Stimulated activated CD4-positive, alpha-beta T cell treated with anti-CD3 and anti-CD28 coated beads, Interleukin-2, amount 100 ng/mL, for 48 hours (primary cell): ENCODE data around the gene GPX4.
A peak's percentile ranks its signal among the peaks of the same experiment; 100 is the strongest.

Source experiments
- DNase-seq, 2 donors: peaks; one replicate each; pipeline ENCODE4 v3.0.0-alpha.2; 2020

GPX4 gene

DNA sequence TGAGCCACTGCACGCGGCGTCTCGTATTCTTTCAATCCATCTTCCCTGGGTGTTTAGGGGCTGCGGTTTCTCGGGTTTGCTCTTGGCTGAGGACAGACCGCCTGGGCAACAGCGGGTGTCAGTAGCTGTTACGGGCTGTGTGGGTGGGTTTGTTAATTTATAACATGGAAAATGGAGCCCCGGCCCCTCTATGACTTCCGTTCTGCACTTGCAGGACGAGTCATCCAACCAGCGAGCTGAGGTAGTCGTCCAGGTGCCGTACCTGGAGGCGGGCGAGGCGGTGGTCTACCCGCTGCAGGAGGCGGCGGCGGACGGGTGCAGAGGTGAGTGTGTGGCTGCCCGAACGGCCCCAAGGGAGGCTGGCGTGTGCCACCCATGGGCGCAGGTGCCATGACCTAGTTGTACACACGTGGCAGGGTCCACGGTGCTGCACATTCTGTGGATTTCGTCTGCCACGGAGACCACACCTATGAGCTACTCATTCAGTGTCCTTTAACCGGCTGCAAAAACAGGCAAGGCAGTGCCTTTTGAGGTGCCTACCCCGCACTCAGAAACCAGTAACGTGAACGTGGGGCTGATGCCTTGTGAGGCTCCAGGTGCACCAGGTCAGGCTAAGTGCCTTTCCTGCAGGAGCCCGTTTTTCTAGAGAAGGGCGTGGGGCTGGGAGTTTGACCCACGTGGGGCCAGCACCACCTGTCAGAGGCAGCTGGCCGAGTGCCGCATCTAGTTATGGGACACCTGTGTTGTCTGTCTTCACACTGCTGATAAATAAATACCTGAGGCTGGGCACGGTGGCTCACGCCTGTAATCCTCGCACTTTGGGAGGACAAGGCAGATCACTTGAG is 19.5 kb upstream of the GPX4 start:
- DNase-seq = no peak

GRCh38 chr19:1085053-1085658 is 18.6 kb upstream of the GPX4 start:
- DNase-seq = no peak

DNA sequence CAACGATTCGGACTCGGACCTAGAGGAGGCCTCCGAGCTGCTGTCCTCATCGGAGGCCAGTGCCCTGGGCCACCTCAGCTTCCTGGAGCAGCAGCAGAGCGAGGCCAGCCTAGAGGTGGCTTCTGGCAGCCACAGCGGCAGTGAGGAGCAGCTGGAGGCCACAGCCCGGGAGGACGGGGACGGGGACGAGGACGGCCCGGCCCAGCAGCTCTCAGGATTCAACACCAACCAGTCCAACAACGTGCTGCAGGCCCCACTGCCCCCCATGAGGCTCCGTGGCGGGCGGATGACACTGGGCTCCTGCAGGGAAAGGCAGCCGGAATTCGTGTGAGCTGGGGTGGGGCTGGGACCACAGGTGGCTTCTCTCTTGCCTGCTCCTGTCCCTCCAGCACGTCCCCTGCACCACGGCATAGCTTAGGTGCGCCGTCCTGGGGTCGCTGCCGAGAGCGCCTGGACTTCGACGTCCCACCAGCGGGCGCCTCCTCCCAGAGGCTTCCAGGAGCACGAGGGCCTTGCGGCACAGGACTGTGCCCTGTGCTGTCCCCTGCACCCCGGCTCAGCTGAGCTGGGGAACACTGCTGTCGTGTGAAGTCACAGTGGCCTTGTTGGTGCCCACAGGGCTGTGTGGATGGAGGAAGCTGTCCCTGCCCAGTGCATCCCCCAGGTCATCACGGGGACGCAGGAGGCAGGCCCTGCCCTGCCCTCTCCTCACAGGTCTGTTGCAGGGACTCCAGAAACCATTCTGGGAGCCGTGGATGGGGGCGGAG is 17.9 kb upstream of the GPX4 start:
- DNase-seq = no peak

DNA sequence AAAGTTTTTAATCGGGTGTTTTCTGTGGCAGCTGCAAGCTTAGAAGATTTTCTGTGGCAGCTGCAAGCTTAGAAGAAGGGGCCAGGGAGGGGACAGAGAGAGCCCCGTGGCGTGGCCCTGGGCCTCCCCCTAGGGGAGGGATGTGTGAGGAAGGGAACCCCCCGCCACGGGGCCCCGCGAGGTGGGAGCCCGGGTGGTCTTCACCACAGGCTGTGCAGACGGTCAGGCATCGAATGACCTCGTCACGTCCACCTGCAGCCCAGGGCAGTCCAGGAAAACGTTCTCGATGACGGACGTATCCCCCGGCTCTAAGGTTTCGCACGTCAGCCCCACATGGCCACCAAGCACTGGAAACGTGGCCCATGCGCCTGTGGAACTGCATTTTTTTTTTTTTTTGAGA is 17.2 kb upstream of the GPX4 start:
- no peak for DNase-seq

- DNase-seq = no peak
Measured at GRCh38 chr19:1087813-1088415, 15.9 kb upstream of the GPX4 start.

DNA sequence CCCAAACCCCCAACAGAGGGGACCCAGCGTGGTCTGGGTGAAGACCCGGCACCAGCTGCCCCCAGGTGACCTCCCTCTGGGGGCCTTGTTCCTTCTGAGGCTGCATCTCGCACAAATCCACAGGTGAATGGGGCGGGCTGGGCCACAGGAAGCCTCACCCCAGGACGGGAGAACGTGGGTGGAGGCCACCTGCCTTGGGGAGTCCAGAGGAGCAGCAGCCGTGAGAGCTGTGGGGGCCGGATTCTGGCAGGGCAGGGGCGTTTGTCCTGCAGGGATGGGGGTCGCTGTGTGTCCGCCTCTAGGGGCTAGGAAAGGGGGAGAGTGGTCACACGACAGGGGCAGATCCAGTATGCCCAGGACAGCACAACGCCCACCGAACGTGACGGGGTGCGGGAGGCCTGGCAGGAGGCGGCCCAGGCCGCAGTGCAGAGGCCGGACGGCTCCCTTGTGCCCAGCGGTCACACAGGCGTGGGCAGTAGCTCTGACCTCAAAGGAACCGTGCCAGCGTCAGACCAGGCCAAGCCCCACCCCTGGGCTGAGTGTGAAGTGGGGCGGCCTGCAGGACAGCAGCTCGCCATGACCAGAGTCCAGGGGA is 15.3 kb upstream of the GPX4 start:
- DNase-seq = no peak

- DNase-seq = no peak
Measured at GRCh38 chr19:1089126-1089771, 14.5 kb upstream of the GPX4 start.

GRCh38 chr19:1089891-1090290 is 13.9 kb upstream of the GPX4 start:
- no peak for DNase-seq

- no peak for DNase-seq
Measured at GRCh38 chr19:1090731-1091543, 12.9 kb upstream of the GPX4 start.

DNA sequence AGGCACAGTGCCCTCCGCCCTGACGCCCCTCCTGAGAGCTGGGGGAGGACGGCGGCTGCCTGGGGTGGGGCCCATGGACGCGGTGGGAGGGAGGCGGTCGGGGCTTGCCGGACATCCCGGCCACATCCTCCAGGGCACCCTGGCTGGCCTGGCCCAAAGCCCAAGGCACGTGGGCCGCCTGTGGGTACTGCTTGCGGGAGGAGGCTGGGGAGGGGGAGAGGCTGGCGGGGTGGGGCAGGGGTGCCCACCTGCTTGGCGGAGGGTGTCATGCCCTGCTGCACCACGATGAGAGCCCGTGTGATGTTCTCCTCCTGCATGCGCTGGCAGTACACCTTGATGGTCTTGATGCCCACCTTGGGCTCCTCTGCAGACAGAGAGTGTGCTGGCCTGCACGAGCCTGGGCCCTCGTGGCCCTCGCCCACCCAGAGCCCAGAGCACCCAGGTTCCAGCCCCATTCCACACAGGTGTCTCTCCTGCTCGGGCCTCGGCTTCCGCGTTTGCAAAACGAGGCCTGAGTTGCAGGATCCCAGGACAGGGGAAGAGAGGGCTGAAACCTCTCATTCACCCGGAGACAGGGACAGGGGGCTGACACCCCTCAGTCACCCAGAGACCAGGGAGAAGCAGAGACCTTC is 12.1 kb upstream of the GPX4 start:
- DNase-seq = no peak

DNA sequence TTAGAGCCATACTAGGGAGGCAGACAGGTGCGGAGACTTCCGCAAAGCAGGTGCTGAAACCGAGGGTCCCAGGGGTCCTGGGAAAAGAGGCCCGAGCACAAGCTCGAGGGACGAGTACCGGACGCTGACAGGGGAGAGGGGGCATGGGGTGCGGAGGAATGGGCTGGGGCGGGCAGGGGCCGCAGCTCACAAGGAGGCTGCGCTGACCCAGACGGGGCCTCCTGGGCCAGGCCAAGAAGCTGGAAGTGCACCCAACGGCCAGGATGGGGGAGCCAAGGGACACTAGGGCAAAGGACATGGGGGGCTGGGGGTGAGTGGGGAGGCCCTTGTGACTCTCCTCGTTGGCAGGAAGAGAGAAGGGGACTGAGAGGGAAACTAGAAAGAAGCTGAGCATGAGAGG is 10.5 kb upstream of the GPX4 start:
- DNase-seq = no peak

GRCh38 chr19:1093811-1094553 is 9.8 kb upstream of the GPX4 start:
- no peak for DNase-seq

- no peak for DNase-seq
Measured at GRCh38 chr19:1094655-1094977, 9.2 kb upstream of the GPX4 start.

DNA sequence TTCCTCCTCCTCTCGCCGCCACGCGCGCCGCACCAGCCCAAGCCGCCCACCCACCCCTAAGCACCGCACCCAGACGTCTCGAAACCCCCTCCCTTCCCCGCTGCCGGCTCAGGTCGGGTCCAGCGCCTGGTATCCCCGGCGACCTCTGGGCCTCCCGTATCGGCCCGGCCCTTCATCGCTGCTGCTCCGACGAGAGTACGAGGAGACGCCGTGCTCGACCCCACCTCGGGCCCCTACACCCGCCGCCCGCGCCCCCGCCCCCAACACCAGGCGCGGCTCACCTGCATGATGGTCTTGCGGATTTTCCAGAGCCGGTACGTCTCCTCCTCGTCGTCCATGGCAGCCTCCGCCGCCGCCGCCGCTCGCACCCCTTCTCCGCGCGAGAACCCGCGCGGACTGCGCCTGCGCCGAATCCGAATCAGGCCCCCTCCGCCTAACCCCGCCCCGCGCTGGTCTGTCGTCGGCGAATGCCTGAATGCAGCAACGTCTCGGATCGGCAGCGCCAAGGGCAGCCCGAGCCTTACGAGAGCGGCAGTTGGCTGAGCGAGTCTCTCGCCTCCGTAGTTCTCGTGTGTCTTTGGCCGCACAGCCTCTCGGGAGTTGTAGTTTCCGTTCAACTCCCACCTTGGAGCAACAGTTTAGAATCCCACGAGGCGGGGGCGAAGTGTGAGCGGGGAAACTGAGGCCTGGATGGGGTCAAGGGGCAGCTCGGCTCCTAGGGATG is 8.7 kb upstream of the GPX4 start, which contains the start of gene POLR2E:
Gene POLR2E (minus strand): TSS at position 398 of the 724 bp plus-strand sequence. CDS start 60 bp downstream, at position 338.
- DNase-seq = peak; percentile 99

DNA sequence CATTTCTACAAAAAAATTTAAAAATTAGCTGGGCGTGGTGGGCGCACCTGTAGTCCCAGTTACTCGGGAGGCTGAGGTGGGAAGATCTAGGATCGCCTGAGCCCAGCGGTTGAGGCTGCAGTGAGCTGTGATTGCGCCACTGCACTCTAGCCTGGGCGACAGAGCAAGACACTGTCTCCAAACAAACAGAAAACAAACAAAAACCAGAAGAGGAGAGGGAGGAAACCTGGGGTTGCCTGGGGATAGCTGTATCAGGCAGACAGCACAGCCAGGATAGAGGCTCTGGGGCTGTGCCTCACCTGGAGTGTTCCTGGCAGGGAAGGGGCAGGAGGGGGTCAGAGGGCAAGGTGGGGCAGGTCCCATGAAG is 6.0 kb upstream of the GPX4 start:
- DNase-seq = no peak

- no peak for DNase-seq
Measured at GRCh38 chr19:1098177-1099051, 5.4 kb upstream of the GPX4 start.

DNA sequence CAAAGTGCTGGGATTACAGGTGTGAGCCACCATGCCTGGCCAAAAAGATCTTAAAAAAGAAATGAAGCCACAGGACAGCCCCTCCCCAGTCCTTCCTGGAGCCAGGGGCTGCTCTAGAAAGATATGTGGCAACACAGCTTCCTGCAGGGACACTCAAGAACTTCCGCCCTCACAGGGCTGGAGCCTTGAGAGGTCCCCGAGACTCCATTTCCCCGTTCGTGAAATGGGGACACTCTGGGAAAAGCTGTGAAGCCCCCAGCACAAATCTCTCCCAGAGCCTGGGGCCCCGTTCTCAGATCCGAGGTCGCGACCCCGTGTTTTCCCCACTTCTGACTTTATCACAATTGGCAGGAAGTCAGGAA is 2.5 kb upstream of the GPX4 start:
- DNase-seq = no peak

DNA sequence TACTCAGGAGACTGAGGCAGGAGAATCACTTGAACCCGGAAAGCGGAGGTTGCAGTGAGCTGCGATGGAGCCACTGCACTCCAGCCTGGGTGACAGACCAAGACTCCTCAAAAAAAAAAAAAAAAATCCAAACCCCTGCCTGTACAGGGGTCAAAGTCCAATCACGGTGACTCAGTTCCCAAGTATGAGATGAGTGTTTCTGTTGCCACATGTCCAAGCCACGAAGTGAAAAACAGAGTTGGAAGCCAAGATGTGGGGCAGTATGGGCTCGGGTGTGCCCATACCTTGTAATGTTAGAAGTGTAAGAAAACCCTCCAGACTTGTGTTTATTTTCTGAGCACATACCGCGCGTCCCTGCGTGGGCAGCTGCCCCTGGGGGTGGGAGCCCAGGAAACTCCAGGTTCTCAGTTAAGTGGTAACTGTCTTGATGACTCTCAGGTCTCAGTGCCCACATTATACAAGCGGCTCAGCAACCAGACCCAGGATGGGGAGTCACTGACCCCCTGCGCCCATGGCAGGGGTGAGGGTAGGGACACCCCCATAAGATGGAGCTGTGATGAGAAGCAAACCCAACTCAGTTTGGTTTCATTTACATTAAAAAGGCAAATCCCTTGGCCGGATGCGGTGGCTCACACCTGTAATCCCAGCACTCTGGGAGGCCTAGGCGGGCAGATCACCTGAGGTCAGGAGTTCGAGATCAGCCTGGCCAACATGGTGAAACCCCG is 1.2 kb upstream of the GPX4 start:
- DNase-seq = peak; percentile 59 to 66
